ENCODE data around the gene CEP131.

Gene CEP131

DNA sequence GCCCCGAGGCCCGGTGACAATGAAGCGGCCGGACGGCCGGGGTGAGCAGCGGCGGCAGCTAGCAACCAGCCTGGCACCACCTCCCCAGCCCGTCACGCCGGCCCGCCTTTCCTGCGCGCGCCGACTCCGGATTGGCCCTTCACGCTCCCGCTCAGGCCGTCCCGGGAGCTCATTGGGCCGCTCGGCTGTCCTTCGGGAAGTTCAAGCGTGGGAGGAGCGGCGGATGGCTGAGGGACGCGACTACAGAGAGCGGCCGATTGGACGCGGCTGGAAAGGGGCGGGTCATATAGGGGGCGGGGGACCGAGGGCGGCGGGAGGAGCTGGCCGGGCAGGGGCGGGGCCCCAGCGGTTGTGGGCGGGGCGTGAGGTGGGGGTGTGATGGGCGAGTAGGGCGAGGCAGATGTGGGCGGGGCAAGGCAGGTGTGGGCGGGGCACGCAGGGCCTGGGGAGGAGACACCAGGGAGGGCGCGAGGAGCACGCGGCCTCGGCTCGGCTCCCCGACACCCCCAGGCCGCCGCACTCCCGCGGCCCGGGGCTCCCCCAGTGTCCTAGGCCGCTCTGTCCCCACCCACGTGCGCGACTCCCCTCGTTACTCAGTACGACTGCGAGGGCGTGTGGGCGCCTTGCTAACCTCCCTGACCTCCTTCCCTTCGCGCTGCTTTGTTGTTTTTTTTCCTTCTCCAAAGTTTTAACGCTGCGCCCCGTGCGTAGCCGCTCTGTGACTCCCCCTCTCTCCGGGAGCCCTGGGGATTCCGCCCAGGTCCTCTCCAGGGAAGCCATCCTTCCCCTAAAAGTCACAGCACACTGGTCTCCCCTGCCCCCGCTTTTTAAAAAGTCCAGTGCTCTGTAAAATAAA is at the start of gene CEP131:
Gene CEP131, minus strand, starts transcription at position 60 of the 856 bp plus-strand sequence. CDS start 2,909 bp downstream, outside the sequence.
- peak; percentile 86 for FAIRE-seq

DNA sequence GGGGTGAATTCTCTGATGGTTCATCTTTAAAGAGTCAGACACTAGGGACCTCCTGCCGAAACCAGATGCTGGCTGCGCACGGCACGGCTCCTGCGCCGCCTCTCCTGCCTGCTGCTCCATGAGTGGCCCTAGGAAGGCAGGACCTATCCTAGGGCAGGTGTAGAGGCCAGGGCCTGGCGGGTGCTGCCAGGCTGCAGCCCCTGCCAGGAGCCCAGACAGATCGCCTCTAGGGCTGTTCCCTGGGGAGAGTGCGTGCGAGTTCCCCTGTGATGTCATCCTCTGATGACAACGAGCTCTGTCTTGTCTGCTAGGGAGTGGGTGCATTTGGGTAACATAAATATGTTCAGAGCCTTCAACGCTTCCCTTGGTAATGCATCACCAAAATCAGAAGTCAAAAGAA is 48.5 kb upstream of the CEP131 start:
- no peak for FAIRE-seq

DNA sequence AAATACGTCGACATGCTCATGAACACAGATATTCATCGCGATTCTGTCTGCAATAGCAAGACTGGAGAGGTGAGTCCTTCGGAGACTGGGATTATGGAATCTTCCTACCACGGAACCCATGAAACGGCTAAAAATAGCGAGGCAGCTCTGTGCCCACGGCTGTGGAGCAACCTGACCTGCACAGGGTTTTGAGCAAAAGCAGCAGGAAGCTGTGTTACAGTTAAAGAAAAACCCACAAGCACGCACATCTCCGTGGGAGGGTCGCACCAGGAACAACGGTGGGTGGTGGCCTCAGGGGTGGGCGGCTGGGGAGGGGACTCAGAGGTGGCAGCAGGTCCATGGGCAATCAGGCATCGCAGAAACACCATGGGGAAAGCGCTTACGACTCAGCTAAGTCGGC is 47.5 kb upstream of the CEP131 start:
- no peak for FAIRE-seq

DNA sequence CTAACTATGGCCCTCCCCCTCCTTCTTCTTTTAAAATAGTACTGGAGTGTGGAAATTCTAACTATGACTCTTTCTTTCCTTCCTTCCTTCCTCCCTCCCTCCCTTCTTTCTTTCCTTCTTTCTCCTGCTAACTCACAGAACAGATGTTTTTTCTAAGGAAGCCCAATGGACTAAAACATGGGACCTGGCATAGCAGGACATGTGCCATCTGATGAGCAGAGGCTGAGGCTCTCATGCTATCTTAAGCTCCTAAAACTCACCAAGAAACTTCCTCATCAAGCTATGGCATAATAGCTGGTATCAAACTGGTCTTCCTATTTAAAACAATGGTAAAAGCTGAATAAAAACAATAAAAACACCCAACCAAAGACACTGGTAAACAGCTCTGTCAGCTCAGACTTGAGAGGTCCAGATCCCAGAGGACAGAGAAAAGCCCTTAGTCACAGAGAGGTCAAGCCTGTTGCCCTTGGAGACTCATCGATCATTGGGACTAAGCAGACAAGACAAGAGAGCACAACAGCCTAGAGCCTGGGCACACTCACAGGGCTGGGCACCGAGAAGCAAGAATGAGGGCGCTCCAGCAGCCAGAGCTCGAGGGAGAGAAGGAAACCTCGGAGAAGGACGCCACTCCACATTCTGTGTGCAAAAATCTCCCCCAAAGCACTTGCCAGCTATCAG is 44.8 kb upstream of the CEP131 start:
- FAIRE-seq: no peak

DNA sequence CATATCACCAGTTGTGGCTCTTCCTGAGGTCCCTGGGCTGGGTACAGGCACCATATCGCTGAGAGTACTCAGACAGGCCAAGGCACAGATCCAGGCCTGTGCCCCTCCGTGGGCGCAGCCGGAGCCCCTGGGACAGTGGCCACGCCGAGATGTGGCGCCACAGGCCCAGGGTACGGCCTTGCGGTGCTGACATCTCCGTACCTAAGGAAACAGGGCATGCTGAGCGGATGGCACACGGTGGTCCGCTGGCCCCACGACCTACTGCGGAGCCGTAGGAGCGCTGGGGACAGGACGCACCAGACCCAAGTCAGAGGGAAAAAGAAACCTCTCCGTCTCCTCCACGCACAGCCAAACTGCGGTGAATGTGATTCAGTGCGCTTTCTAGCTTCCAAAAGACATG is 42.8 kb upstream of the CEP131 start:
- FAIRE-seq: no peak

DNA sequence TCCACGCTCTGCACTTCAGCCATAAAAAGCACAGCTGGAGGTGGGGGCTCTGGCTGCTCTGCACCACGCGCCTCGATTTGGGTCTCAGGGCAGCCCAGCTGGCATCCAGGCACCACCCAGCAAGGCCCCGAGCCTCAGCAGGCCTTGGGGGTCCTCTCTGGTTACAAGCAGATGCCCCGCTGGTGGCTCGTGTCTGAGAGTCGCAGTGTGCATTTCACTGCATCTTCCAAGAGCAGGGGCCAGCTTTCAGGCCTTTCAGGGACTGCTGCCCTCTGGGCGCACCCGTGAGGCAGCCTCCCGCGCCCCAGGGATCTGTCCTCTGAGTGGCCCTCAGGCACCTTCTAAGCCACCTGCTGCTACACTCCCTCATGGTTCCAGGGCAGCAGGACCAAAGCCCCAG is 41.9 kb upstream of the CEP131 start:
- FAIRE-seq: no peak

DNA sequence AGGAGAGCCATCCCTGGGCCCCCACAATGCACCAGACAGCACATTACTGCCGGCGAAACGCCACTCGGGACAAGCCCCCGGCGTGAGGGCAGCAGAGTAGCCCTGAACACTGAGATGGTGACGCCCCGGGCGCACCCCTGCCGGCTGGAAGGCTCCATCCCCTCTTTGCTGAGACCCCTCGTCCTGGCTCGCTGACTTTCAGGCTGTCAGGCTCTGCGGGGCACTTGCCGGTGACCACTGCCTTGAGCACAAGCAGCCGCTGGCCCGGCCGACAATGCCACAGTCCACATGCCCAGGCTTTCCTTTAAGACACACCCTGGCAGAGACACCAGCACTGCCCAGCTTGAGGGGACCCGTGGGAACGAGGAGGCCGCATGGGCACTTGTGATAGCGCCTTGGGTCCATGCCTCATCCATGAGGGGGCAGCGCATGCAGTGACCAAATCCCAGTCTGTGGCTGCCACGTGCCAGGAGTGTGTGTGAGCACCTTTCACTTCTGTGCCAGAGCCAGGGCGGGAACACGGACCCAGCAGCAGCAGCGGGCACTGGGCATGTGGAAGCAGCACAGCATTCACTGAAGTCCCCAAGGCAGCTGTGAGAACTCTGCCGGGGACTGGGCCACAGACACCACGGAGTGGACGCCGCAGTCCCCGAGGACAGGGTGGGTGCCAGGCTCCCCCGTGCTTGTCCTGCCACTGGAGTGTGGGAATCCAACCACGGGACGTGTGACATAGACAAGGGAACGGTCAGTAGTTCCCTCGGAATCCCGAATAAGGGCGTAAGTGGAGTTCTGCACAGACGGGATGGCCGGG is 40.8 kb upstream of the CEP131 start:
- no peak for FAIRE-seq

DNA sequence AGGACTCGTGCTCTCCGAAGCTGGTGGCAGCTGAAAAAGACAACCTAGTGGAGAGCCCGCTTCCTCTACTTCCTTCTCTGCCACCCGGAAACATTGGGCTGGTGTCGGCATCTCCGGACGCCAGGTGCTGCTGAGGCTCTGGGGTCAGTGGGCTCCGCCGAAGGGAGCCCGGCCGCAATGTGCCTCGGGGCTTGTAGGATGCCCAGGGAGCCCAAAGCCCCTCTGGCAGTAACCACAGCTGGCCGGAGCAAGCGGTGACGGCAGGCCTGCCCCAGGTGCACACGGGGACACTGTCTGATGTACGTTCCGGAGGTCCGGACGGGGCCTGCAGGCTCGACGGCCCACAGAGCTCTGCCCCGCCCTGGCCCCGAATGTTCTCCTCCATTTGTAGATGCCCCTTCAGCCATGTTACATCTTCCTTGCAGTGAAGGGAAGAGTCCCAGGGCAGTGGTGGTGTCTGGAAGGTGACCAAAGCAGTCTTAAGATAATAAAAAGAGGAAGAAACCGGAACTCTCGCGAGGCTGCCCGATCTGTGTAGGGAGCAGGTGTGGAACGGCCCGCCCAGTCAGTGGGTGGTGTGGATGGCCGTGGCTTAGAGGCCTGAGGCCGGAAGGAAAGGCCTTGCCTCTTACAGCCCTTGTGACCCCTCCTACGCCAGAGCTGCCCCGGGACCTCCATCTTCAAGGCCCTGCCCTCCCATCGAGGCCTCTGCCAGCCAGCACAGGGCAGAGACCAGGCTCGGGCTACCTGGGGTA is 39.0 kb upstream of the CEP131 start:
- FAIRE-seq: no peak

DNA sequence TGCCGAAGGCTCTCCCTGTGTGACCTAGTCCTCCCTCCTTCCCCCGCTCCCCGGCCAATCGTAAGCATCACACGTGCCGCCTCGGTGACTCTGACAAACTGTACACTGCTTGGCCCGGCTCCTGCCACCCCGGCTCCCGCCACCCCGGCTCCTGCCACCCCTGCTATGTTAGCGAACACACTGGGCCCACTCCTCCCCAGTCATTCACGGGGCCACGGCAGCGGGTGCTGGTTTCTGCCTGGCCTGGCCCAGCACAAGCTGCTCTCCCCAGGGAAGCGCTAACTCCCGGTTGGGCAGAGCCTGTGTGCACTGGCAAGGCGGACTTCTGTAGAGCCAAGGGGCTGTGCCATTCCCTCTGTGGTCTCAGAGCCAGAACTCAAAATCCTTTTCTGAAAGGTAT is 38.3 kb upstream of the CEP131 start:
- FAIRE-seq: no peak

DNA sequence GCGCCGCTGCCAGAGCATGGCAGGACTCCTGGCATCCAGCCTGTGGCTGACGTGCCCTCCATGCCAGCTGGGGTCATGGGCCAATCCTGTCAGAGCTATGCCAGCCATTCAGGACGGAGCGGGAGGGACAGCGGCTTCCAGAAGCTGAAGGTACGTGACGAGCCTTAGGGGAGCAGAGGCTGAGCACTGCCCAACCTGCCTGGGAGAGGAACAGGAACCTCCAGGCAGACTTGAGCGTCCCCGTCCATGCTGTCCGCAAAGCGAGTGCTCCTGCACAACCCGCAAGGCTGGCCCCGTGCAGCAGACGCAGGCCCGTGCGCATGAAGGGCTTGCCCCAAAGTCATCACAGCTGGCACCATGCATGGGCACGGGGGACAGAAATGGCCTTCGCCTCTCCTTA is 37.9 kb upstream of the CEP131 start:
- no peak for FAIRE-seq

DNA sequence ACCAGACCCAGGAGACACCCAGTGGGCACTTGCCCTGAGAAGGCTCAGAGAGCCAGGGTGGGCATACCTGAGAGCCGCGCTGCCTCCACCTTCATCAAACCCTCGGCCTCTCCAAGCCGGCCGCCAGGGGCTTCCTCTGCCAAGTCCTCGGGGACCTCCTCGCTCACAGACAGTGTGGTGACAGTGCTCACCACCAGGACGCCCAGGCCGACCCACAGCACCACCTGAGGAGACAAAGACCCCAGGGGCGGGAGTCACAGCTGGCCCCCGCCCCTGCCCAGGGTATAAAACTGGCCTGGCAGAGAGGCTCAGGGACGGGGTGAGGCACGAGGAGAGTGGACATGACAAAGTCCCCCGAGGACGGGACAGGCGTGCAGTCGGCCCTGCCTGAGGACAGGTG is 37.4 kb upstream of the CEP131 start:
- FAIRE-seq: no peak

DNA sequence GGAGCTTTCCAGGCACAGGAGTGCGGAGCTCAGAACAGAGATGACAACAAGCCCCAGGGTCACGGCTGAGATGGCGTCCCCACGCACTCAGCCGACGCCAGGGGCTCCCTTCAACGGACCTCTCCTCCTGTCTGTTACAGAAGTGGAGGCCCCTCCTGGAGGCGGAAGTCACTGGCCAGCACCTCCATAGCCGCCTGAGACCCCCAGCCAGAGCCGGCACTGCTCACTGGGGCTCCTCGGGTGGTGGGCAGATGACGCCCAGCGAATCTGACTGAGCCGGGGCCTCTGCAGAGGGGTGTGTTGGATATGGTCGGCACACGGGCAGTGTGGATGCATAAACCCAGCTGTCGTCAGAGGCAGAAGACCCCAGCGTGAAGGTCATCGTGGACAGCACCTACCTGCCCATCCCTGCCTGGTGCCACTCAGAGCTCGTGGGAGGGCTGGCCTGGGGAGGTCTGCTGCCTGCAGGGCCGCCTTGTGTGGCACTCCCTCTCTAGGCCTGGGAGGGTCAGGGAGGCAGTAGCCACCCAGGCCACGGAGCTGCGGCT is 36.4 kb upstream of the CEP131 start:
- FAIRE-seq: no peak

DNA sequence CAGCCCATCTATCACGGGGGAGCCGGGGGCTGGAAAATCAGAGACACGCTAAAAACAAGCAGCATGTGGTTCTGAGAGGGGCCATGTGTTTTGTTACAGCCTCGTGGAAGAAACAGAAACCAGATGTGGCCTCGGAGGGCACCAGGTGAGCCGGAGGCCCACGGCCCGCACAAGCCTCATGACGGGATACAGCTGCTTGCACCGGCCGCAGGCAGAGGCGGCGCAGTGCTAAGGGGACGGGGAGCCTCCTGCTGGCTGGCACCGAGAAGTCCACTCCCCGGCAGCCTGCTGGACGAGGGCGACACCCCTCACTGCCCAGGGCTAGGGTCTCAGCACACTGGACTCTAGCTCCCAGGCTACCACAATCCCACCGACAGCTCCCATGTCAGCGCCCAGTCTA is 35.5 kb upstream of the CEP131 start:
- FAIRE-seq: no peak

DNA sequence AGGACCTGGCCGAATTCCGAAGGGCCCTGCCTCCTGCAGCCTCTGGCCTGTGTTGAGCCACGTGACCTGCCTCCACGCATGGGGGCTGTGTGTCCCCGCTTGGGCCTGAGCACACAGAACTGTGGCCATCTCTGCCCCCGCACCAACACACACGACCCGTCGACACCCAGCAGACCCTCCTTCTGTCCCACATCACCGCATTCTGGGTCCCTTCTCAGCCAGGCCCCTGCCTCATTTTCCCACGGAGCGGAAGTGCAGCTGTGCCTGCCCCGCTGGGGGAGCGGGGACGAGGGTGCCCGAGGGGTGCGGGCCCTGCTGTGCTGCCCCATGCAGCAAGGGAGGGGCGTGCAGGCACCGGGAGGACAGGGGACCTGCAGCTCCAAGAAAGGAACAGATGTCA is 34.8 kb upstream of the CEP131 start:
- no peak for FAIRE-seq

DNA sequence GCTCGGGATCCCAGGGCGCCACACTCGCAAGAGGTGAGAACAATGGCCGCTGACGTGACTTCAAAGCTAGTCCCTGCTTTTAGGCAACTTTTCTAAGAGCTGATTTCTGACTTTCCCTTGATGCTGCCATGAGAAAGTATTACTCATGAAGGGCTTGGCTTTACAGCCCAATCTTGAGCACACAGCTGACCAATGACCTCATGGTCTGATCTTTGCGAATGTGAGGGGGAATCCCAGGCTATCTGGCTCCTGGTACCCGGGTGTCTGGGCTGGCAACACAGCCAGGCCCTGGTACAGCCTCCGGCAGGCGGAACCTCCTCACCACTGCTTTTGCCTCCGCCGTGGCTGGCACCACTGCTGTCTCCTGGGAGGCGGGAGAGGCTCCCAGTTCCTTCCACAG is 33.9 kb upstream of the CEP131 start:
- FAIRE-seq: no peak

DNA sequence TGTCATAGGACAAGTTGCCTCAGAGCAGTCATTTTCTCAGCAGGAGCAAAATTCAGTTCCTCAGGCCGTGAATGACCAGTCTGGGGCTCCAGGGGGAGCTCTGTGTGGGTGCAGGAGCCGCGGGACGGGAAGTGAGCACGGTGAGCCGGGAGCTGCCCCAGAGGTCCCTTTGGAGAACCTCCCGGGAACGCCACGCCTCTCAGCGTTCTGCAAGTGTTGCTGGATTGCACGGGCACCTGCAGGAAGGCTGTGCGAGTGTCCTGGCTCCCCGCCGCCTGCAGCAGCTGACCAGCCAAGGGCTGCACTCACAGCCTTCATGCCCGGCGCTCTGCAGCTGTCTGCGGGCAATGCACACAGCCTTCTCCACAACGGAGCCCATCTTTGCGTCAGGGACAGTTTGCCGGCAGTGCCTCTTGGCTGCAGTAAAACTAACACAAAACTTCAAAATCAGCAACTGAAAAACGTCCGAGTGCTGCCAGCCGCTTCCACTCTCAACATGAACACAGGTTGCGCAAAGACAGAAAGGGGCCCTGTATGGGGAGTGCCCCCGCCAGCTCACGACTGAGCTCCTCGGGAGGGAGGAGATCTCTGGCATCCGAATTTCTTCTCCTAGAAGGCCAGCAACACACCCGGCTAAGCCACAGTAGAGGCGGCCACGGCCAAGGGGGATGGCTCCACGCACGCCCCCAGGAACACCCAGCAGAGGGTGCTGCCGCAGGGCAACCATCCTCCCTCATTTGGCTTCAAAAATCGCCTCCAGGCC is 32.4 kb upstream of the CEP131 start:
- no peak for FAIRE-seq

DNA sequence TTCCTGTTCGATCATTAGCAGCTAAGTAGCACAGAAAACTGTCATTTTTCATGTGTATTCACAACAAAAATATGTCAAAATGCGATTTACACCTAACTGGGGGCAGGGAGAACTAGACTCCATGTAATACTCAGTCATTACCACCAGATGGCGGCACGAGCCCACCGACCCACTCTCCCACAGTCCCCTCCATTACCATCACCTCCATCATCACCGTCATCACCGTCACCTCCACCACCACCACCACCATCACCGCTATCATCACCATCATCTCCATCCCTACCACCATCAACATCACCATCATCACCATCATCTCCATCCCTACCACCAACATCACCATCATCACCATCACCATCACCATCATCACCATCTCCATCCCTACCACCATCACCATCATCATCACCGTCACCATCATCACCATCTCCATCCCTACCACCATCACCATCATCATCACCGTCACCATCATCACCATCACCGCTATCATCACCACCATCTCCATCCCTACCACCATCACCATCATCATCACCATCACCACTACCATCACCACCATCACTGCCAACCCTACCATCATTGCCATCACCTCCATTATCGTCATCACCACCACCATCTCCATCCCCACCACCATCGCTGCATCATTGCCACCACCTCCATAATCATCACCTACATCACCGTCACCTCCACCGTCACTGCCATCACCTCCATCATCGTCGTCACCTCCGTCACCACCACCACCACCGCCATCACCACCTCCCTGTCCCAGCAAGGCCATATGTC is 30.8 kb upstream of the CEP131 start:
- FAIRE-seq: no peak

DNA sequence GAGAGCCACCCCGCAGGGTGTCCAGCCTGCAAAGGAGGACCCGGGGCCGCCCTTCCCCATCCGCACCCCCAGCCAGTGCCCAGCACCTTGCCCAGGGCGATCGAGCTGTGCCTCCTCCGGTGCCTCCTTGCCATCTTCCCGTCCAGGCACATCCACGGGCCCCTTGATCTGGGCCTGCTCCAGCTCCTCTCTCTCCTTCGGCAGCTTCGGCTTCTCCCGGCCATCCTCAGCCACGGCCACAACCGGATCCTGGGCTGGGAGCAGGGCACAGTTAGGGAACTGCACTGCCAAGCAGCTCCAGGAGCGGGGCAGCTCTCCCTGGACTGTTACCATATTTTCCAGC is 30.2 kb upstream of the CEP131 start:
- no peak for FAIRE-seq

DNA sequence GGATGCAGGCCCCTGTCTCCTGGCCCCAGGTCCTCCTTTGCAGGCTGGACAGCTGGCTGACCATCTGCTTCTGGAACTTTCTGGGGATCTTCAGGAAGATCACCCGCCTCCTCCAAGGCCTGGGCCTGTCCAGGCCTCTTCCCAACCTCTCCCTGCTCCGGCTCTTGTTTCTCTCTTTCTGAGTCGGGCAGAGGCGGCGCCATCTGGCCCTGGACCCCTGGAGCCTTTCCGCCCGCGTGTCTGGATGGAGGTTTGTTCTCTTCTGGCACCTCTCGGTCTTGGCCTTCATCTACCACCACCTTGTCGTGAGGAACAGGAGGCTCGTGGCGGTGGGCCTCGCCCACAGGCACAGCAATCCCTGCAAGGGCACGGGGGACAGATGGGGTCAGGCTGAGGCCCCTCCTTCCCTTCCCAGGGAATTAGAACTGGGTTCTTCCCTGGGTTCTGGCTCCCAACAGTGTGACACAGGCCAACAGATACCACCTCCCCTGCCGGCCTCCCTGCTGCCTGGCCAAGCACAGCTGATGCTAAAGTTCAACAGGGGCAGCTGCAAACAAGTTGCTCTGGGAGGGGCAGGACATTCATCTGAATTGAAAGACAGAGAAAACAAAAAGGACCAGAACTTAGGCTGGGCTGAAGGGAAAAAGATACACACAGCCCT is 29.7 kb upstream of the CEP131 start:
- FAIRE-seq: no peak

DNA sequence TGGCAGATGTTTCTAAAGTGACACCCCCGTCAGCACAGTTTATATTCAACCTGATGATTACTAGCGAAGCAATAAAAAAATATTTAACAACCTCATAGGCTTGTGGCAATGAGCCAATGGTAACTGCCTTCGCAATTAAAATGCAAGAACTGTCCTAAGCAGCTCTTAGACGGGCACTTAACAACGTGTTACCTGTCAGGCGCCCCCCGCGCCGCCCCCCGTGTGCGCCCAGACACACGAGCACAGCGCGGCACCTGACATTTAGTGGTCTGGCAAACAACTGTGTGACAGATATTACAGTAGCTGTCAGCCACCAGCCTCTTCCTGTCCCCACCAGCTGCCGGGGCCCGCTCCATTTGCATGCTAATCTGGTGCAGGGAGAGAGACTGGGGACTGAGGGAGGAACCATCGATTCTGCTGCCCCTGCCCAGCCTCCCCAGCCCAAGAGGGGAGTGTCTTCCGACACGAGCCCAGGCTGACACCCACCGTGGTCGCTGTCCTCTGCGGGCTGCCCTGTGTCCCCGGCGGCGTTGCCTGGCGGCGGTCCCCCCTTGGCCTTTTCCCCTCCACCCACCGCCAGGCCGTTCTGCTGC is 29.0 kb upstream of the CEP131 start:
- no peak for FAIRE-seq

Measured in G401.6 (cell line).